HG02943 (cell line): ENCODE results near the gene SLC22A23.
A peak's percentile ranks its signal among the peaks of the same experiment; 100 is the strongest.

Experiments used
- ATAC-seq: cut with Tn5 transposase; IDR thresholded peaks from one replicate; pipeline ENCODE4 v1.9.1; 2021; ENCODE audit warnings: mild to moderate bottlenecking, low read depth, moderate library complexity; ENCODE audit not compliant: unreplicated experiment

Gene SLC22A23

DNA sequence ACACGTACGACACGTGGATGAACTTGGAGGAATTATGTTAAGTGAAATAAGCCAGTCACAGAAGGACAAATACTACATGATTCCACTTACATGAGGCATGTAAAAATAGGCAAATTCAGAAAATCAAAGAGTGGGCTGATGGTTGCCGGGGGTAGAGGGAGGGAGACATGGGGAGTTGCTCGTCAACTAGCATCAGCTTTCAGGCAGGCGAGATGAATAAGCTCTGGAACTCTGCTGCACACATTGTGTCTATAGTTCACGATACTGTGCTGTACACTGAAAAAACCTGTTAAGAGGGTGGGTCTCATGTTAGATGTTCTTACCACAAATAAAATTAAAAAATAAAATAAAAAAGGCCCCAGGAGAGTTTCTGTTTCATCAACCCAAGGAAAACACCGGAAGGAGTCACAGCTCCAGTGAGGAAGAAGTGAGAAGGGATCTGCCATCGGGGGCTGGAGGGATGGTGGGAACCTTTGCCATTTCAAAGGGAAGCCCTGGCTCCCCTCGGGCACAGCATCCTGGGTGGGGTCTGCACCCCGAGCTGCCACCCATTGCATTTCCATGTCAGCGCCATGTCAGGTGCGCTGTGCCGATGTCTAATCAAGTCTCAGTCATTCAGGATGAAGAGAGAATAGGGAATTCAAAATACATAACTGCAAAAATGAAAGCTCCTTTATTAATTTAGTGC, 98.3 kb downstream of the SLC22A23 start:
- ATAC-seq = no peak

DNA sequence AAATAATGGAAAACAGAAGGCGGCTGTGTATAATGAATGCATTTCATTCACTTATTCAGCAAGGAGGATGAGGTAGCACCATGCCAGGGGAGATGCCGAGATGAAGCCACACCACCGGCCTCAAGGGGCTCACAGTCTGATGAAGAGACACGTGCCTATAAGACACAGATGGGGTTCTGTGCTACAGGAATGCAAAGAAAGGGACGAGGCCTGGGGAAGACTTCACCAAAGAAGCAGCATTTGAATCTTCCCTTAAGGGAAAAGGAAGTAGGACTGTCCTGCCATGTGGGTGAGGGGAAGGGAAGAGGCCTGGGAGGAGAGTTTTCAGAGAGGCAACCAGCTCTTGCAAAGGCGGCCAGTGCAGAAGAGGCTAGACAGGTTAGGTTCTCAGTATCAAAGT, 99.2 kb downstream of the SLC22A23 start:
- no peak for ATAC-seq

- no peak for ATAC-seq
These were observed 99.9 kb downstream of the SLC22A23 start for GRCh38 chr6:3356824-3357420.

DNA sequence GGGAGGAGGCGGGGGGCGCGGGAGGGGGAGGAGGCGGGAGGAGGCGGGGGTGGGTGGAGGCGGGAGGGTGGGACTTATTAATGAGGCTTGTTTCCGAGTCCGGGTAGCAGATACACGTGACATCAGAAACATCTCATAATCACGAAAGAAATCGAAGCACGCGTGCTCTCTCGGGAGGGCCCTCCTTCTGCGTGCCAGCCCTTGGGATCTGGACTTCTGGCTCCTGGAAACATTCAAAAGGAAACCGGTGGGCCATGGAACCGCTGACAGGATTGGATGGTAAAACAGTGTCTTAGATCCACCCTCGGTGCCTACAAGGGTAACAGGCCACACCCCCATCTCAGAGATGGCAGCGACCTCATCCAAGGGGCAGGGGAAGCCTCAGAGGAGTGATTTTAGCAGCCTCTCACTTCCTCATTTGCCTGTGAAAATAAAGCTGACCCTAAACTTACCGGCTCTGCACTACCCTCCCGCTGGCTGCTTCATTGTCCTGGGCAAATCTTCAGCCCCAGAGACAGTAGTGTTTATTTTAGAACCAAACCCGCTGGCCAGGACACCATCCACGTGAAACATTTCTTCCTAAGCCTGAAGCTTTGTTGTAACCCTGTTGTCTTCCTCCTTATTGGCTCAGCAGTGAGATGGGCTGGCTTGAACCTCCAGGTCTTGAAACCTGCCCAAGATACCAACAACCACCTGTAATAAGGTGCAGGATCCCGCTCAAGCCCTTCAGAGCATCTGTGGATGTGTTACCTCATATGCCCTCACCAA, 100.6 kb downstream of the SLC22A23 start:
- ATAC-seq = peak; percentile 82

GRCh38 chr6:3355358-3356055, 101.3 kb downstream of the SLC22A23 start:
- no peak for ATAC-seq

DNA sequence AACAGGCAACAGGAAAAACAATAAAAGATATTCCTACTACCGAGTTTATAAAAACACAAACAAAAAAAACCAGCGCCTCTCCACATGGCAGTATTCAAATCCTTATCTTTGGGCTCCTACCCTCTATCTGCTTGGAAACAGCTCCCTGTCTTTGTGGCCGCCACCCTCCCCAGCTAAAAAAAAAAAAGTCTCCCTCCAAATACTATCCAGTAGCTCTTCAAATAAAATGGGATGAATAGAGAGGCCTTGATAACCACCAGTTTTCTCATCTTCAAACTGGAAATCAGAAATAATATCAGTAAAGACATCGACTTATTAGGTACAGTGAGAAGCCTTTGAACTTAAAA, 101.9 kb downstream of the SLC22A23 start:
- ATAC-seq = no peak

GRCh38 chr6:3353939-3354338, 102.9 kb downstream of the SLC22A23 start:
- ATAC-seq = no peak

DNA sequence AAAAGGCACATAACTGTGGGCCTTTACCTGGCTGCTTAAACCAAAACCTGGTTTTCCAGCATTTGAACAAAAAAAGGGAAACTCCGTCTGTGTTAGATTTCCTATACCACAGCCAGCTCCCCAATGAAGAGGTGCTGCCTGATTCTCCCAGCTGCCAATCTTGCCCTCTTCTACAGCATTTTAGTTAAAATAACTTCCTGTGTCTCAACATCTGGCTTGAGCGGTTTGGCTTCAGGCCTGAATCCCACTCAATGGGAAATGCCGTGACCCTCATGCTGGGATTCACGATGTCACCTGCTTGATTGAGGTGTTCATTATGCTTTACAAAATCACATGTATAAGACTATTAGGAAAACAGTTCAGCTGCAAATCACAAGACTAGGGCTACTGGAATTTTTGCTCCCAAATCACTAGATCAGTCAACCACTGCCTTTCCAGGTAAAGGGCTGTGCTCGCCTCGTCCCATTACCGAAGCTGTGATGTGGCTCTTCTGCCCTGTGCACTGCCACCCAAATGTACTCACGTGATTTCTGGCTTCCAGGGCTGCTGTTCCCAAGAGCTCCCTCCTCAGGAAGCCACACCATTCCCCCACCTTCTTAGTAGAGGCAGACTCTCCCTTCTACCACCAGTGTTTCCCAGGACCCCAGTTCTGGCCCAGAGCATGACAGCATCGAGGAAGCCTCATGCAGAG, 103.5 kb downstream of the SLC22A23 start:
- no peak for ATAC-seq

- ATAC-seq = no peak
These were observed 104.2 kb downstream of the SLC22A23 start for GRCh38 chr6:3352678-3353077.

- ATAC-seq = no peak
These were observed 104.9 kb downstream of the SLC22A23 start for GRCh38 chr6:3351829-3352524.

GRCh38 chr6:3351105-3351676, 105.7 kb downstream of the SLC22A23 start:
- no peak for ATAC-seq

DNA sequence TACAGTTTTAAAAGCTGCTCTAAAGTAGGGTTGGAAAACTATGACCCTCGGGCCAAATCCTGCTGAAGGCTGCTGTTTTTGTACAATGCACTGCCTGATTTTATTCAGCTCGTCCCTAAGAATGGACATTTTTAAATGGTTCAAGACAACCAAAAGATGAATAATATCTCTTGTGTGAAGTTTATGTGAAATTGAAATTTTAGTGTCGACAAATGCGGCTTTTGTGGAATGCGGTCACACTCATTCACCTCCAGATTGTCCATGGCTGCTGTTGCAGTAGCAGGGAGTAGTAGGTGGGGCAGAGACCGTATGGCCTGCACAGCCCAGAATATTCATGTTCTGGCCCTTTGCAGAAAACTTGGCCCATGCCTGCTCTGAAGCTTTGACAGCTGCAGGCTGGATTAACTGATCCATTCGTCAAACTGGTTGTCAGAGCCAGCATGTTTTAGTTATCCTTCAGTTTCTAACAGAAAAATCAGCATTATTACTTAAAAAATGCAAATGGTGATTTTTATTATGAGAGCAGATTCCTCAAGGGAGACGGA, 106.5 kb downstream of the SLC22A23 start:
- ATAC-seq = no peak

DNA sequence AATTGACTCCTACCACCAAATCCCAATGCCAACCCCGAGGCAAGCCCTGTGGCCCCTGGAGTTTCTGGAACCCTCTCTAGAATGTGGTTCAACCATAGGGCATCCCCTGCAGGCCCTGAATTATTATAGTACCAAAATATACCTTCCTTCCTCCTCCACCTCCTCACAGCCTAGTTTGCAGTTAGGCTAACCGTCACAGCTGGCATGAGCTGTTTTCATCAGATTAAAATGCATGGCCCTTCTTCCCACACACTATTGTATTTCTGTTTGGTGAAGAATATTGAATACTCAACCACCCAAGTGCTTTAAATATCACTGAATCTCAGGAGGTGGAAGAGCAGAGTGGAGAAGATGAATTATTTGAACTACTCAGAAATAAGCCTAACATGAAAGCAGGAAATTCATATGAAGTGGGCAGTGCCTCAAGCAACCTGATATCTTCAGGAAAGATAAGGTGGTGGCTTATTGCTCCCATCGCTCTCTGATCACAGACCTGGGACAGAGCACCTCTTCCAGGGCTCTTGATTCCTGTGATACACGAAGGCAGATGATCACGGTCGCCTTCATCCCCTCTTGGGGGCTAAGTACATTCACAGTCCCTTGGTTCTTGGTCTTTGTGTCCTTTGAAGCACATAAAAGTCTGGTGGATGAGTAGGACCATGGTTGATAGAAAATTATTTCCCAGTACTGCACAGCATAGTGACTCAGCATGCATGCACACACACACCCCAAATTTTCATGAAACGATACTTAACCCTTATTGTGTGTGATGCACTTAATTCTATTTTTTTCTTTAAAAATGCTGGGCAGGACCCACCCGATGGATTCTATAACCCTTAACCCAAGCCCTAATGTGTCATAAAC, 107.2 kb downstream of the SLC22A23 start:
- ATAC-seq = no peak

DNA sequence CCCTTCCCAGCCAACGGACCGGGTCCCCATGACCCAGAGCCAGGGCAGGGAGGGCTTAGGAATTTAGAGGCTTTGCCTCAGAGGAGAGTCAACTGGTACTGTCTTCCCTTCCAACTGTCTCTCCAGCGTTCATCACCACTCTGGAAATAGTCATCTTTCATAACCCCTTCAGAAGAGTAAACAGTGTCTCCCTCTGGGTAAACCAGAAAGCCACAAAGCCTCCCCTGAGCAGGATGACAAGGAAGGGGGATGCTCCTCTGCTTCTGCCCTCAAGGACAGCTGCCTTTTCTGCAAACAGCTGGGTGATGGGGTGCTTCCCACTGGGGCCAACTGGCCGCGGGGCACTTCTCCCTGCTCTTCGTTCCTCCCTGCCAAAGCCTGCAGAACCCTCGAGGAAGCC, 108.0 kb downstream of the SLC22A23 start:
- no peak for ATAC-seq

DNA sequence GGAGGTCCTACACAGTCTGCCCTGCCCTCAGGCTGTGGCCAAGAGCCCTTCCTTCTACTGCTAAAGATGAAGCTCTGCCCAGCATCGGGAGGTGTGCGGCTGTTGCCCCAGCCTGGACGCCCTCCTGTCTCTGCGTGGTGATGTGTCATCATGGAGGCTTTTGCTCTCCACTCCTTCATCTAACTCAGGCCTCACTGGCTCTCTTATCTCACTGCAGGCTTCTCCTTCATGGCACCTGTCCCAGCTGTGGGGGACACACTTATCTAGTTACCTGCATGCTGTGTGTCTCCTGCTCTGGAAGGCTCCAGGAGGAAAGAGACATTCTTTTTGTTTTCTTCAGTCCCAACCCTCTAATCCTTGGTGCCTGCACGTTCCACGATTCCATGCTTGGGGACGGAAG, 109.0 kb downstream of the SLC22A23 start:
- no peak for ATAC-seq

- ATAC-seq = no peak
These were observed 109.6 kb downstream of the SLC22A23 start for GRCh38 chr6:3347247-3347646.

- no peak for ATAC-seq
These were observed 110.4 kb downstream of the SLC22A23 start for GRCh38 chr6:3346476-3346875.

- no peak for ATAC-seq
These were observed 111.0 kb downstream of the SLC22A23 start for GRCh38 chr6:3345836-3346235.
